ENCODE results near the gene TNMD.

GRCh38 chrX:100642290-100642689 lies 57.6 kb downstream of the TNMD start:
- TF ChIP-seq CTCF (IDR thresholded peaks at IDR 0.05; ENCODE audit: extremely low read depth in 1 of 2, insufficient read depth in 1 of 2, low read depth in 1 of 2, low read length in 2 of 2) = no peak
- TF ChIP-seq EZH2 (IDR thresholded peaks at IDR 0.05; ENCODE audit: borderline replicate concordance, low read depth, low read length, severe bottlenecking) = no peak
- no peak for TF ChIP-seq MAX (IDR thresholded peaks at IDR 0.05; ENCODE audit: insufficient read depth, insufficient read length)
- no peak for TF ChIP-seq POLR2A (IDR thresholded peaks at IDR 0.05; ENCODE audit: low read depth, low read length)
- no peak for TF ChIP-seq JUN (IDR thresholded peaks at IDR 0.05; ENCODE audit: borderline replicate concordance, insufficient read depth, insufficient read length, low read depth)
